GM18511 (cell line): ENCODE measurements around the gene IL22.

ENCODE experiments used
- ATAC-seq: cut with Tn5 transposase; IDR thresholded peaks from one replicate; pipeline ENCODE4 v1.9.1; 2021; ENCODE audit warnings: mild to moderate bottlenecking, moderate library complexity; ENCODE audit not compliant: unreplicated experiment

Gene IL22

DNA sequence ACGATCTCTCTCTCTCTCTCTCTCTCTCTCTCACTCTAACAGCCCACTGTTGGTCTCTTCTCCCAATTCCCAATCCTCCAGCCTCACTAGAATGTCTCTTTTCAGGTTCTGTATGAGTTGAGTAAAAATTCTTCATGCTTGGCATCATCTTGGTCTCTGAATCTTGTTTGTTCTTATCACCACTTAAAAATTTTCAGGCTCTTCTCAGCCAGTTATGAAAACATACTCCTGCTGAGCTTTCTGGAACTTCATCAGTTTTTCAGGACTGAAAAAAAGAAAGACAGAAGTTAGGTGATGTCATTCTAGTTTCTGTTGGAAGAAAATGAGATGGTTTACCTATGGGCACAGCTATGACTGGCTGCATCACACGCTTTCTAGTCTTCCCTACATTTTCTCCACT is 11.5 kb upstream of the IL22 start:
- no peak for ATAC-seq

- ATAC-seq, result no peak
Measured at GRCh38 chr12:68264158-68264855, 10.9 kb upstream of the IL22 start.

- ATAC-seq, result no peak
Measured at GRCh38 chr12:68263366-68263765, 10.0 kb upstream of the IL22 start.

- no peak for ATAC-seq
Measured at GRCh38 chr12:68261896-68262295, 8.5 kb upstream of the IL22 start.

DNA sequence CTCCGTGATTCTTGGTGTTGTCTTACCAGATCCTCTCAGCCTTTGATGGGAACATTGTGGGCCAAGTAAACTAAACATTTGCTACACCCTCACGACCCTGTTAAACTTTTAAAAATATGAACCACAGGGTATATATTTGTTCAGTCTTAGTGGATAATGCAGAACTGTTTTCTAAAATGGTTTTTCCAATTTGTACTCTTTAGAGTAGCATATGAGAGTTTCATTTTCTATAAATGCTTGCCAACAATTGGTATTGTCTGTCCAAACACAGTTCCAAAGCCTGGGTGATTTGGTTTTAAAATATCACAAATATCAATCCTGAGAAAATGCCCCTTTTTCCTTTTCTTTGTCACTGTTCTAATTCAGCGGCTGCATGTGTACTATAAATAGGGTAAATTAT is 6.7 kb upstream of the IL22 start:
- ATAC-seq, result no peak

GRCh38 chr12:68259318-68259940 is 6.0 kb upstream of the IL22 start:
- no peak for ATAC-seq

GRCh38 chr12:68252077-68252476 is 1.3 kb downstream of the IL22 start:
- no peak for ATAC-seq

- ATAC-seq, result no peak
Measured at GRCh38 chr12:68250454-68250853, 3.0 kb downstream of the IL22 start.

DNA sequence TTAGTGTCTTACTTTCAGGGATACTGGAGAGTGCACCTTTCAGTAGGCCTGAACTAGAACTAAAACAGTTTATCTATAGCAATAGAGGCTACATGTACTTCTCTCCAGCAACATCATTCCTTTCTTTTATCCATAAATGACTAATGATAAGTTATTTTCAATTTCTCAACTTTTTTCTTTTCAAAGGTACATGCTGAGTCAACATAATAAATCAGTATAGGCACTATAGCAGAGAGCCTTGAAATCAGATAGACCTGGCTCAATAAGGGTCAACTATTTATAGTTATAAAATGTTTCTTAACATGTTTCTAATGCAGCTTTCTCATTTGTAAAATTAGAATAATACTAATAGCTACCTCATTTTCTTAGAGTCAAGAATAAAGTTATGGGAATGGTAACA is 5.6 kb downstream of the IL22 start:
- no peak for ATAC-seq

GRCh38 chr12:68246350-68246749 is 7.1 kb downstream of the IL22 start:
- no peak for ATAC-seq

DNA sequence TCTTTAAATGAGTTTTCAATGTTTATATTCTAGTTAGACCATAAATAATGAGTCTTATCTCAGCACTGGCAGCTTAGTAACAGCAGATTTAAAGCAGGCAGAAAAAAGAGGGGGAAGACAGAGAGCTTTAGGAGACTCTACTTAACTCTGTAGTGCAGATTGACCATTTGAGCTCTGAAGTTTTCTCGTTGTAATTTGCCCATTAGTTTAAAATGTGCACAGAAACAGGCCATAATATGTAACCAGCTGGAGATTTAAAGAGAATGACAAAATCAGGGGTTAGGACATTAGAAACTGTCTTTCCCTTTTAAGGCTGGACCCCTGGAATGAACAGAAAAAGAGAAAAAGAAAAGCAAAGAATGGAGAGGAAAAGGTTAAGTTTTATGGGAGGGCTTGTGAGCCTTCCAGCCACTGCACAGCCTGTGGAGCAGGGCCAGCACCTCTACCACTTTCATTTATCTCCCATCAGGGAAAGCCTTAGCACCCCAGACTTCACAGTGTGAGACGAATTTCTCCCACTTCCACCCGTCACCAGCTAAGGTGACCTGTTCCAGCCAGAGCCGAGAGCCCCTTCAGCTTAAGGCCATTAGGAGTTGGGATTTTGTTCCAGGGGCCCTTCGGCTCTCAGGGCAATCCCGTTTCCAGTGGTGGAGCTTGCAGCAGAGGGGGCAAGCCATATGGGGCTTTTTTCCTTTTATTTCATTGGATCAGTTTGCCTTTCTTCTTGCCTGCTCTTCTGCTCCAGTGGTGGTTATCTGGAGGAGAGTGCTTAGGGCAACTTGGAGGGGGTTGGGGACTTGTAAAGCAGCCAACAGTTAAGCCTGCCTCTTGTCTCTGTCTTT is 8.0 kb downstream of the IL22 start:
- no peak for ATAC-seq

GRCh38 chr12:68242777-68243176 is 10.6 kb downstream of the IL22 start:
- ATAC-seq, result no peak

GRCh38 chr12:68240975-68241374 is 12.4 kb downstream of the IL22 start:
- ATAC-seq, result peak; percentile 97

GRCh38 chr12:68240079-68240478 is 13.3 kb downstream of the IL22 start:
- ATAC-seq, result no peak

DNA sequence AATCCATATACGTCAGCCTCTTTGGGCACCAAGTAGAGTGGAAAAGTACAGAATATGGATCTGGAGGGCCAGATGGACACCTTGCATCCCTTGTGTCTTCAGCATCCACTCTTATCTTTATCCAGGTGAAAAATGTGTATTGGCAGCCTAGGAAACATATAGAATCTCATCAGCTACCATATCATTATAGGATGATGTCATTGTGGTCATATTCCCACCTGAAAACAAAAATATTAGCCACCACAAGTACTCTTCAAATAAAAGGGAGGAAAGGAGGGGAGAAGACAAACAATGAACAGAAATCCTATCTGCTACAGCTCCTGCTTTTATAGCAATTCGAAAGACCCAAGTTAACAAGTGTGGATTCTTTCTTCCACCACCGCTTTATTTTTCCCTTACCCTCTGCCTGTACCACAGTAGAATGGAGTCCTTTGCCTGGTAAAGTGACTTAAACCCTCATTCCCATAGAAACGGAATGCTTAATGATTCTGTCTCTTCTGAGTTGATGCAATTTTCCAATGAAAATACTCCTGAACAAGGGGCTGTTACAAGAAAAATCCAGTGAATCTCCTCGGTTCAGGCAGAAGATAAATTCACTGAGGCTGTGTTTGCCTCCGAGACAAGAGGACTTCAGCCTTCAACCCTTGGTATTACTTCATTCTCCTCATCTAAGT is 14.0 kb downstream of the IL22 start:
- no peak for ATAC-seq

DNA sequence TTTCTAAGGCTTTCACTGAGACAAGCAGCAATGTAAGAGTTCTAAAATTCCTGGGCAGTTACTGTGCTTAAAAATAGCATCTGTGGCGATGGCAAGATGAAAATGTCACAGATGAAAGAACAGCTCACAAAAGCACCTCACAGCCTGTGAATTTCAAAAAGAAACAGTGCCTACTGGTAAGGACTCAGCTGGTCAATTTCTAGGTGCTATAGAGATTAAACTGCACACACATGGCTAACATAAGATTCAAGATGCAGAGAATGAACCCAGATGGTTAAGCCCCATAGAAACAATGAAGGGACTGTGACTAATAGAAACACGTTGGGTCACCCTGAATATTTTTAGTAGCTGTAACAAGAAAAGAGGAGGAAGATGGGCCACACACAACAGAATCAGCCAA is 15.8 kb downstream of the IL22 start:
- no peak for ATAC-seq

DNA sequence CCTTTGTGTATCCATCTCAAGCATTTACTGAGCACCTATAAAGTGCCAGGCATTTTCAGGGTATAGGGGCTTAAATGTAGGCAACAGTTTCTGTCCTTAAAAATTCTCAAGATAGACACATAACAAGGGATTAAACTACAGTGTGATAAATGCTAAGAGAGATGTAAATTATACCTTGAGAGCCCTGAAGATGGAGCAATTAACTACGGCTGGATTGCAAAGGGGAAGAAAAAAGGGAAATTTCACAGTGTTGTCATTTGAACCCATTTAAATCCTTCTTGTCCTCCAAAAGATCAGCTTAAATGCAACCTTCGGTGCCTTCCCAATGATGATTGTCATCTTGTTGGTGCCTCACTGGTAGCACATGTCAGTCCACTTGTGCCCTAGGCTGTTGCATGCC is 16.3 kb downstream of the IL22 start:
- ATAC-seq, result no peak

DNA sequence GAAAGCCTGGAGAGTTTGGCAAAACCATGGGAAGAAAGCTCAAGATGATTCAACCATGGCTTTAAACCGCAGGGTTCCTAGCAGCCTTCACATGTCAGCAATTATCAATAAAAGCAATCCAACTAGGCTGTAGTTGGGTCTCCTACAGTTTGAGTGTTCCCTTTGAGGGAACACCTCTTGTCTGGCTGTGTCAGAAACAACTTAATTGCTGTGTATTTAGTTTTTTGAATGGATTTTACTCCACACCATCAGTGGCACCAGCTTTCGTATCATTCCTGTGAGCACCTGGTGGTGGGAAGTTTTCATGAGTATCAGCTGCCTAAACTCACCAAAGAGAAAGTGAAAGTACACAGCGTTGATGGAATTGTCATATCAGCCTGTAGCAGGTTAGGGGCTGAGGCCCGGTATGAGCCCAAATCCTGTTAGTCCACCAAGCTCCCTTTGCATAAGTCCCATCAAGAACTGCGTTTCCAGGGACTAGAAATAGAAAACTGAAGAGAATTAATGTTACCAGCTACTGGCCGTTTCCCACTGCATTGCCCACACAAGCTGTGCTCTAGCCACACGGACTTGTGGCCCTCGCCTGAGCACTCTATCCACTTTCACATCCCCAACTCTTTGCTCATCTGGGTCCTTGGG is 16.9 kb downstream of the IL22 start:
- peak; percentile 64 for ATAC-seq

- ATAC-seq, result no peak
Measured at GRCh38 chr12:68235576-68235975, 17.8 kb downstream of the IL22 start.

- ATAC-seq, result no peak
Measured at GRCh38 chr12:68234140-68234539, 19.3 kb downstream of the IL22 start.

GRCh38 chr12:68233498-68233897 is 19.9 kb downstream of the IL22 start:
- ATAC-seq, result no peak
